H9 (cell line): Measurements from ENCODE around the gene AMH. TPM values are rescaled to one million over a fixed set of nuclear protein-coding genes. Genes with fewer than 3 reads are reported as not detected.

Source experiments
- DNase-seq: peaks from one replicate; pipeline ENCODE4 v3.0.0-alpha.2; 2017
- H2AFZ ChIP-seq: one replicate; pipeline ENCODE4 v1.6.1; 2013; ENCODE audit warnings: mild to moderate bottlenecking, low read length, control low read depth, moderate library complexity
- H2AK5ac ChIP-seq: 2 replicates; pipeline ENCODE4 v1.6.1; 2013; ENCODE audit warnings: low read length, control low read depth, mixed read lengths; ENCODE audit not compliant: insufficient read length
- H2BK120ac ChIP-seq: one replicate; pipeline ENCODE4 v1.6.1; 2013; ENCODE audit warnings: low read depth, mild to moderate bottlenecking, low read length, control low read depth, inconsistent platforms; ENCODE audit not compliant: poor library complexity, severe bottlenecking
- H2BK12ac ChIP-seq: 2 replicates; pipeline ENCODE4 v1.6.1; 2013; ENCODE audit warnings: low read length, control low read depth, mixed read lengths, low read depth; ENCODE audit not compliant: insufficient read length
- H2BK15ac ChIP-seq: 2 replicates; pipeline ENCODE4 v1.6.1; 2013; ENCODE audit warnings: low read depth, low read length, control low read depth
- H2BK20ac ChIP-seq: one replicate; pipeline ENCODE4 v1.6.1; 2013; ENCODE audit warnings: low read depth, mild to moderate bottlenecking, low read length, control low read depth, inconsistent platforms; ENCODE audit not compliant: poor library complexity, severe bottlenecking
- H2BK5ac ChIP-seq: 2 replicates; pipeline ENCODE4 v1.6.1; 2013; ENCODE audit warnings: low read length, control low read depth, mixed read lengths; ENCODE audit not compliant: insufficient read length
- H3K14ac ChIP-seq: 2 replicates; pipeline ENCODE4 v1.6.1; 2013; ENCODE audit warnings: low read length, control low read depth; ENCODE audit not compliant: insufficient read depth
- H3K18ac ChIP-seq: 2 replicates; pipeline ENCODE4 v1.6.1; 2013; ENCODE audit warnings: low read depth, mild to moderate bottlenecking, mixed read lengths, low read length, control low read depth; ENCODE audit not compliant: insufficient read length
- H3K23ac ChIP-seq: 2 replicates; pipeline ENCODE4 v1.6.1; 2013; ENCODE audit warnings: low read length, control low read depth, mixed read lengths, low read depth; ENCODE audit not compliant: insufficient read length
- H3K23me2 ChIP-seq: 2 replicates; pipeline ENCODE4 v1.6.1; 2013; ENCODE audit warnings: low read depth, mild to moderate bottlenecking, mixed read lengths, low read length, control low read depth; ENCODE audit not compliant: insufficient read length, poor library complexity, severe bottlenecking
- H3K27ac ChIP-seq: 2 replicates; pipeline ENCODE4 v1.5.1; 2013; ENCODE audit warnings: low read length, control low read depth, mixed read lengths, low read depth; ENCODE audit not compliant: insufficient read length
- H3K27me3 ChIP-seq: 2 replicates; pipeline ENCODE4 v1.6.1; 2013; ENCODE audit warnings: low read length, control low read depth, inconsistent platforms; ENCODE audit not compliant: insufficient read depth
- H3K4ac ChIP-seq: 2 replicates; pipeline ENCODE4 v1.6.1; 2013; ENCODE audit warnings: low read depth, mild to moderate bottlenecking, control low read depth, inconsistent platforms, low read length, moderate library complexity
- H3K4me1 ChIP-seq: 2 replicates; pipeline ENCODE4 v1.6.1; 2013; ENCODE audit warnings: low read length, control low read depth, inconsistent platforms; ENCODE audit not compliant: insufficient read depth
- H3K4me2 ChIP-seq: 2 replicates; pipeline ENCODE4 v1.6.1; 2013; ENCODE audit warnings: low read length, control low read depth, mixed read lengths; ENCODE audit not compliant: insufficient read length, insufficient read depth
- H3K56ac ChIP-seq: 2 replicates; pipeline ENCODE4 v1.6.1; 2013; ENCODE audit warnings: low read depth, mild to moderate bottlenecking, mixed read lengths, low read length, control low read depth; ENCODE audit not compliant: insufficient read length
- H3K79me1 ChIP-seq: 2 replicates; pipeline ENCODE4 v1.6.1; 2013; ENCODE audit warnings: low read depth, mild to moderate bottlenecking, moderate library complexity, low read length, control low read depth, inconsistent platforms; ENCODE audit not compliant: insufficient read depth, poor library complexity, severe bottlenecking
- H3K79me2 ChIP-seq: 2 replicates; pipeline ENCODE4 v1.6.1; 2013; ENCODE audit warnings: low read length, control low read depth, inconsistent platforms; ENCODE audit not compliant: insufficient read depth
- H3K9ac ChIP-seq: 2 replicates; pipeline ENCODE4 v1.6.1; 2013; ENCODE audit warnings: low read length, control low read depth, mixed read lengths; ENCODE audit not compliant: insufficient read length; ENCODE audit errors: extremely low read depth
- H3K9me3 ChIP-seq: one replicate; pipeline ENCODE4 v1.6.1; 2013; ENCODE audit warnings: low read depth, low read length, inconsistent platforms; ENCODE audit not compliant: control insufficient read depth
- H3T11ph ChIP-seq: one replicate; pipeline ENCODE4 v1.6.1; 2013; ENCODE audit warnings: mild to moderate bottlenecking, low read length, control low read depth, inconsistent platforms
- H4K20me1 ChIP-seq: one replicate; pipeline ENCODE4 v1.6.1; 2013; ENCODE audit not compliant: control insufficient read depth, insufficient read length, insufficient read depth
- H4K5ac ChIP-seq: 2 replicates; pipeline ENCODE4 v1.6.1; 2013; ENCODE audit warnings: low read depth, mild to moderate bottlenecking, mixed read lengths, low read length, control low read depth; ENCODE audit not compliant: insufficient read length
- H4K8ac ChIP-seq: replicated peaks from 2 replicates; pipeline ENCODE4 v1.6.1; 2013; ENCODE audit warnings: low read length, control low read depth, mixed read lengths, low read depth; ENCODE audit not compliant: insufficient read length
- H4K91ac ChIP-seq: 2 replicates; pipeline ENCODE4 v1.6.1; 2013; ENCODE audit warnings: low read depth, mild to moderate bottlenecking, moderate library complexity, mixed read lengths, low read length, control low read depth; ENCODE audit not compliant: insufficient read length
- H3K27ac Mint-ChIP-seq, 3 experiments: 2 replicates in 2 of 3; 3 replicates in 1 of 3; pipeline ENCODE4 v1.8.0; 2020 to 2021; ENCODE audit warnings: mixed read lengths in 3 of 3, mild to moderate bottlenecking in 1 of 3, moderate library complexity in 1 of 3
- H3K27me3 Mint-ChIP-seq: 2 replicates; pipeline ENCODE4 v1.8.0; 2021; ENCODE audit warnings: low read depth, mild to moderate bottlenecking, moderate library complexity, mixed read lengths
- H3K36me3 Mint-ChIP-seq, 3 experiments: 2 replicates in 2 of 3; 3 replicates in 1 of 3; pipeline ENCODE4 v1.8.0; 2020 to 2021; ENCODE audit warnings: low read depth in 3 of 3, mixed read lengths in 3 of 3; ENCODE audit not compliant: insufficient read depth in 1 of 3
- H3K4me1 Mint-ChIP-seq, 2 experiments: 2 replicates each; pipeline ENCODE4 v1.8.0; 2020; ENCODE audit warnings: mixed read lengths in 2 of 2
- H3K4me3 Mint-ChIP-seq, 2 experiments: 2 replicates in 1 of 2; 3 replicates in 1 of 2; pipeline ENCODE4 v1.8.0; 2020 to 2021; ENCODE audit warnings: mild to moderate bottlenecking in 2 of 2, mixed read lengths in 2 of 2, moderate library complexity in 1 of 2
- H3K9me3 Mint-ChIP-seq, 2 experiments: 2 replicates in 1 of 2; 3 replicates in 1 of 2; pipeline ENCODE4 v1.8.0; 2020; ENCODE audit warnings: mild to moderate bottlenecking in 2 of 2, mixed read lengths in 2 of 2, moderate library complexity in 1 of 2
- CTCF ChIP-seq: fragments of 200-600 bp; sonication (generic); conservative IDR thresholded peaks from 3 replicates; pipeline ENCODE4 v1.8.0; 2021; ENCODE audit warnings: antibody characterized with exemption, mild to moderate bottlenecking
- WGBS: extraction: QIAGEN DNeasy Blood & Tissue Kit; methylation state at CpG from one replicate; pipeline ENCODE4 v1.1.7; 2013; ENCODE audit warnings: missing lambda C conversion rate, low lambda C conversion rate, mixed read lengths; ENCODE audit not compliant: insufficient read length; ENCODE audit errors: extremely low coverage; 5-methylcytosine and 5-hydroxymethylcytosine counted together
- total RNA-seq: library from RNA; stranded (reverse); gene quantifications from 2 replicates; pipeline ENCODE4 v1.2.1, GENCODE V29; 2021

The AMH gene
- total RNA-seq, 1 experiment from 2014 or later: 70.7 TPM

GRCh38 chr19:2249880-2250765, 1.0 kb downstream of the AMH start:
- no peak overlapping the region for H3K56ac ChIP-seq
- H3K4me1 Mint-ChIP-seq: peaks cover 4% of the 10 kb centered on the region in 2 experiments
- H3K79me1 ChIP-seq: no peaks in the 10 kb centered on the region
- no peak overlapping the region for H2AFZ ChIP-seq
- no peak overlapping the region for H3K4ac ChIP-seq
- no peak overlapping the region for H2AK5ac ChIP-seq
- H4K8ac ChIP-seq: no peak overlapping the region
- no CpG with 5 or more reads among the region's 43 CpGs for WGBS
- H2BK15ac ChIP-seq: no peak overlapping the region
- H3K4me3 Mint-ChIP-seq: no peak overlapping the region
- H2BK5ac ChIP-seq: no peak overlapping the region
- no peaks in the 10 kb centered on the region for H3K9me3 ChIP-seq
- peaks cover 10% of the 10 kb centered on the region for H3K23me2 ChIP-seq
- no peak overlapping the region for H3K18ac ChIP-seq
- DNase-seq: no peak
- H2BK20ac ChIP-seq: no peak overlapping the region
- no peak overlapping the region for H3K9ac ChIP-seq
- no peak overlapping the region for H3K27ac ChIP-seq
- H3K23ac ChIP-seq: no peak overlapping the region
- H3K4me2 ChIP-seq: no peak overlapping the region
- H4K5ac ChIP-seq: no peak overlapping the region
- no peak overlapping the region for H2BK12ac ChIP-seq
- no peak overlapping the region for H2BK120ac ChIP-seq
- H3K27ac Mint-ChIP-seq: no peak overlapping the region; a peak in 1 of 7 replicates
- no peaks in the 10 kb centered on the region for H3K9me3 Mint-ChIP-seq
- no peaks in the 10 kb centered on the region for H3K4me1 ChIP-seq
- no peaks in the 10 kb centered on the region for H4K20me1 ChIP-seq
- H3K14ac ChIP-seq: no peak overlapping the region; the same call in 1 of the 2 replicates
- H4K91ac ChIP-seq: no peak overlapping the region
- peaks cover 11% of the 10 kb centered on the region for H3K27me3 Mint-ChIP-seq
- H3K36me3 Mint-ChIP-seq: peaks cover 5 to 21% (median 7%) of the 10 kb centered on the region in 3 experiments; a peak in 5 of 7 replicates
- TF ChIP-seq CTCF: no peak
- H3K79me2 ChIP-seq: no peaks in the 10 kb centered on the region
- no peaks in the 10 kb centered on the region; the same call in 1 of the 2 replicates for H3K27me3 ChIP-seq
- no peak overlapping the region for H3T11ph ChIP-seq
